GM10847 (cell line): ENCODE results near the gene TCF7L2.

Experiments
- POLR2A ChIP-seq: IDR thresholded peaks from 2 replicates; pipeline ENCODE4 v1.6.1; 2011; ENCODE audit not compliant: insufficient read length; ENCODE audit errors: extremely low read depth

Gene TCF7L2

GRCh38 chr10:112926906-112927688 lies 22.9 kb upstream of the TCF7L2 start:
- TF ChIP-seq POLR2A: no peak

- TF ChIP-seq POLR2A: no peak
Measured at GRCh38 chr10:112927980-112928379, 22.1 kb upstream of the TCF7L2 start.

- TF ChIP-seq POLR2A: no peak
Measured at GRCh38 chr10:112932658-112933057, 17.4 kb upstream of the TCF7L2 start.

DNA sequence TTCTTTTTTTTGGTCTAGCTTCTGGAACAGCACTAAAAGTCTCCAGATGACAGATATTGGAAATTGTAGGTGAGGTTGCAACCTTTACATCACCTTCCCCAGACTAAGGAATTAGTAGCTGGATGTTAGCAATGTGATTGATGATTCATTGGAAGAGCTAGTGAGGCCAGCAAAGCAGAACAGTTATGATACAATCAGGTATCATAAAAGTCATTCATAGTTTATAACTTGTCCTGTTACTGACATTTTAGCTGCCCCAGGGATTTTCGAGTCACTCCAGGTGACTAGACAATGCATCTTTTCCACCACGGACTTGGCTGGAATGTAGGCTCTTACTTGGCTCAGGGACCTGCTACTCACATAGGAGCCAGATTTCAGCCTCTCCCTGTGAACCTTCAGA lies 15.9 kb upstream of the TCF7L2 start:
- no peak for TF ChIP-seq POLR2A

DNA sequence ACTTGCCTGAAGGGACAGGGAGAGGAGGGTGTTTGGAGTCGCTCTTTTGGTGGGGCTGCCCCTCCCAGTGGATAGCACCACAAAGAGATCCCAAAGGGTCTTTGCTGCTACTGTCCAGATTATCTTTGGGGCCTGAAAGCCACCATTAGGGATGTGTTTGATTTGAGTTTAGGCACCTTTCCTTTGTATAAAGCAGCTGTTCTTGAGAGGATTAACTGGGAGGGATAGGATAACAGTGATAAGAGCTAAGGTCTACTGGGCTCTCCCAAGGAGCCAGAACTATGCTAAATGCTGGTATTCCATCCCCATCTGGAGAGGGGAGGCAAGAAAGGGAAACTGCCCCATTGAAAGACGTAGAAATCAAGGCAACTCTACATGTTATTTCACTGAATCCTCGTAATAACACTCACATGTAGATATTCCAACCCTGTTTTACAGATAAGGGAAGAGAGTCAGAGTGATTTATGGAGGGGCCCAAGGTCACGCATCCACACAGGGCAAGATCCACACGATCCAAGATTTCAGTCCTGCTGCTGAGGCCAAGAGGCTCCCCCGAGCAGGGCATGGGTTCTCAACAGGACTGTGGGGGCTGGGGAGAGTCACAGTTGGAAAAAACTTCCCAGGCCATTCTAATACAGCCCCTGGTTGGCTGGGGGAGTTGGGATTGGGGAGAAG lies 11.1 kb upstream of the TCF7L2 start:
- no peak for TF ChIP-seq POLR2A

DNA sequence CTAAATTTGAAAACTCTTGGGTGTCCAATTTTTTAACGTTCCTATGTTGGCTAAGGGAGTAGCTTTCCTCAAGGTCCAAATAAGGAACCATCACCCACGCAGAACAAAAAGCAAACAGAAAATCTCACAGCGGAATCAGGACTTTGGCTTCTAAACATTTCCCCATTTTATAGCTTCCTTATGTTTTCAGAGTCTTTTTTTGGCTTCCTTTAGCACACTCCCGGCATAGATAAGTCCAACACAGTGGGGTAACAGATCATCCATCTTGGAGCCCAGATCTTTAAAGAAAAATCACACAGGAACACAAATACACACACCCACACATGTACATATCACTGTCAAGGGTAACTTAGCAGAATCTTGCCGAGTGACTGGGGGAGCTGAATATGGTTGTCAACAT lies 4.2 kb upstream of the TCF7L2 start:
- TF ChIP-seq POLR2A: no peak

DNA sequence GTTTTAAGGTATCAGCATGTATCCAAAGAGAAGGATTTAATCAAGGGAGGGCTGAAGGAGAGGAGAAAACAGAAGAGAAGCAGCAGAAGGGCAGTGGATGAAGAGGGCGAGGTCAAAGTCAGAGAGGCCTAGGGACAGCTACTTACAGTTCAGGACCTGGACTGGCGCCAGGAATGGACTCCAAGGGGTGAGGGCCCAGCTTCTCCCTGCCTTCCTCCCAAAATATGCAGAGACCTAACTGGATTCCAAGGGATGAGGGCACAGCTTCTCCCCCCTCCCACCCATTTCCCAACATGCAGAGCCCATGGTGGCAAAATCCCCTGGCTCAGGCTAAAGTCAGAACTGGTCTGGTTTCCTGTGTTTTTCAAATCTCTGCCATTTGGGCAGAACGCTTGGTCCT lies 3.4 kb upstream of the TCF7L2 start:
- no peak for TF ChIP-seq POLR2A

DNA sequence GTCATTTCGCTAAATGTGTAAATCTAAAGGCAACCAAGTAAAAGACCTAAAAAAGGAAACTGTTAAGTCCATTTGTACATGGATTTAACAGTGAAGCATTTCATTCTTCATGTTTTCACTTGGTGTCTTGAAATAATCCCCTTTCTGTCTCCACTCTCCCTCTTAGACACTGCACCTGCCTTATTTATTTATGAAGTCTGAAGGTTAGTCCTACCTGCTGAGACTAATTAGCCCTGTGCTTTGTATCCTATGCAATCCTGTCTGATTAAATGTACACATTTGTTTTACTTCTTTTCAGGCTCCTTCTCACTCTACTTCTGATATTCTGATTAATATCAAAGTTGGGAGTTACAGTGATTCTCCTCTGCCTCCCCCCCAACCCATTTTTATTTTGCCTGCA lies 1.9 kb upstream of the TCF7L2 start:
- no peak for TF ChIP-seq POLR2A

GRCh38 chr10:112949143-112949823 lies 764 bp upstream of the TCF7L2 start:
- no peak for TF ChIP-seq POLR2A

DNA sequence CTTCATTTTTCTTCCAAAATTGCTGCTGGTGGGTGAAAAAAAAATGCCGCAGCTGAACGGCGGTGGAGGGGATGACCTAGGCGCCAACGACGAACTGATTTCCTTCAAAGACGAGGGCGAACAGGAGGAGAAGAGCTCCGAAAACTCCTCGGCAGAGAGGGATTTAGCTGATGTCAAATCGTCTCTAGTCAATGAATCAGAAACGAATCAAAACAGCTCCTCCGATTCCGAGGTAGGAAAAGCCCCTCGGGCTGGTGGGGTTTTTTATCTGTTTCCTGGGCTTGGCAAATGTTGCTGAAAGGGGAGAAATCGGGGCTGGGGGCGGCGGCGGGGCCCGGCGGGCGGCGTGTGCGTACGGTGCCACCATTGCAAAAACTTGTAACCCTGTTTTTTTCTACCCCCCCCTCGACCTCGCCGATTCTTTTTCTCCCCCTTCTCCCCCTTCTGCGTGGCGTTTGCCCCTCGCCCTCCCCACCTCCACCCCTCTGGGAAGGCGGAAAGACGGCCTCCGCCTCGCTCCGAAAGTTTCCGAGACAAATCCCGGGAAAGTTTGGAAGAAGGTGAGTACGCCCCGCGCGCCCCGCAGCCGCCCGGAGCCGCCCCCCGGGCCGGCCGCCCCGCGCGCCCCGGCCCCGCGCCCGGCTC lies 789 bp downstream of the TCF7L2 start:
- no peak for TF ChIP-seq POLR2A

GRCh38 chr10:112951359-112952281 lies 1.6 kb downstream of the TCF7L2 start:
- TF ChIP-seq POLR2A: no peak

DNA sequence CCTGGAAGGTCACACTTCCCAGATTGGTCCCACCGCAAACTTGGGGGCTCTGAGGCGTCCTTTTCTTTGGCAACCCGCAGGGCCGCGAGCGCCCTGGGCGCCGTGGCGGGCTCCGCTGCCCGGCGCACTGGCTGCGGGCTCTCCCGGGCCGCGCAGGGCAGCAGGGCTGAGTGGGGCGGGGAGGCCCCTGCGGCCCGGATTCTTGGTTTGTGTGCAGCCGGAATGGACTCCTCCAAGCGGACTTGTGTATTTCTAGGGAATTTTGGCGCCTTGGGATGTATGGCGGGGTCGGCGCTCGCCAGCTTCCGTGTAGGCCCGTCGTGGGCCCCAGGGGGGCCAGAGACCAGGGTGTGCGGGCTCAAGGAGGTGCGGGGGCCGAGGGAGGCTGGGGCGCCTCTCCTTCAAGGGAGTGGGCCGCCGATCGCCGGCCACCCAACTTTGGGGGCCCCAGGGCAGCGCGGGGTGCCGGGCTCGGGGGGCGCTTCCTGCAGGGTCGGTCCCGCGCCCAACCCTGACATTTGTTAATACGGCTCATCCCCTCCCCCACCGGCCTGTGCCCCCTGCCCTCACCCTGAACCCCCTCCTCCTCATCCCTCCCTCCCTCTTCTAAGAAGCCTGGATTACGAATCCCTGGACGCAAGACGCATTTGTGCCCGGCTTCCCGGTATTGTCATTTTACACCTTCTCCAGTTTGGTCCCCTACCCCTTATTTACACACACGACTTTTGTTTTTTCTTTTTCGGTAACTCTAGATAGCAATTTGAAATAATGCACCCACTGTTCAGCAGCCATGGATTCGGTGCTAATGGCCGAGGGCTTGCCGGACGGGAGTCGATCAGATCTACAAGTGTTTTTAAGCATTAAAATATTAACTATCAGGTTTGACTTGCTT lies 2.5 kb downstream of the TCF7L2 start:
- no peak for TF ChIP-seq POLR2A
